Activated CD4-positive, alpha-beta T cell treated with anti-CD3 and anti-CD28 coated beads, Interleukin-2, amount 50 U/mL, for 24 hours (primary cell): Measurements from ENCODE around the gene PRLR.

Source experiments
- DNase-seq, 2 donors: peaks; one replicate each; pipeline ENCODE4 v3.0.0-alpha.2; 2020; ENCODE audit warnings: low read depth in 1 of 2, low spot score in 1 of 2

PRLR gene

GRCh38 chr5:35162848-35163709 is 67.2 kb downstream of the PRLR start:
- DNase-seq = no peak

- no peak for DNase-seq
Measured at GRCh38 chr5:35161652-35162273, 68.5 kb downstream of the PRLR start.

DNA sequence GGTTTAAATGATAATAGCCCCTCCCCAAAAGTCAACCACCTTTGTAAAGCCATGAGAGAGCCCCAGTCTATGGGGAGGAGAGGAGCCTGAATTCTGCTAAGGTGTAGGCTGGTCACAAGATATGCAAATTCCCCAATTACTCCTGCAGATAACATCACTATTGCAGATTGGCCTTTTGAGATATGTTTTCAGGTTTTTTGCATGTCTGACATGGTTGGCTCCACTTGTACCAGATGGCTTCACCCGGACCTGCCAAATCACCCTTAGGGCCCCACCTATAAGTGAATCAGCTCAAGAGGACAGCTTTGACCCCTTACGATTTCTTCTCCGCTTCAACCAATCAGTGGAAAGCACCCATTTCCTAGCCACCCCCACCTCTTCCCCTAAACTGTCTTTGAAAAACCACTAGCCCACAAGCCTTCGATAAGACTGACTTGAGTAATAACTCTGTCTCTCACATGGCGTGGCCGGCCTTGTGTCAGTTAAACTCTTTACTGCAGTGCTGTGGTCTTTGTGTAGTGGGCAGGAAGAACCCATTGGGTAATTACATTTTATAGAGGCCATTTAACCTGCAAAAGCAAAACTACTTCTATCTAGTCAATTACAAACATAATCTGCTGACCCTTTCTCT is 69.7 kb downstream of the PRLR start:
- no peak for DNase-seq

GRCh38 chr5:35159370-35159742 is 70.9 kb downstream of the PRLR start:
- no peak for DNase-seq

DNA sequence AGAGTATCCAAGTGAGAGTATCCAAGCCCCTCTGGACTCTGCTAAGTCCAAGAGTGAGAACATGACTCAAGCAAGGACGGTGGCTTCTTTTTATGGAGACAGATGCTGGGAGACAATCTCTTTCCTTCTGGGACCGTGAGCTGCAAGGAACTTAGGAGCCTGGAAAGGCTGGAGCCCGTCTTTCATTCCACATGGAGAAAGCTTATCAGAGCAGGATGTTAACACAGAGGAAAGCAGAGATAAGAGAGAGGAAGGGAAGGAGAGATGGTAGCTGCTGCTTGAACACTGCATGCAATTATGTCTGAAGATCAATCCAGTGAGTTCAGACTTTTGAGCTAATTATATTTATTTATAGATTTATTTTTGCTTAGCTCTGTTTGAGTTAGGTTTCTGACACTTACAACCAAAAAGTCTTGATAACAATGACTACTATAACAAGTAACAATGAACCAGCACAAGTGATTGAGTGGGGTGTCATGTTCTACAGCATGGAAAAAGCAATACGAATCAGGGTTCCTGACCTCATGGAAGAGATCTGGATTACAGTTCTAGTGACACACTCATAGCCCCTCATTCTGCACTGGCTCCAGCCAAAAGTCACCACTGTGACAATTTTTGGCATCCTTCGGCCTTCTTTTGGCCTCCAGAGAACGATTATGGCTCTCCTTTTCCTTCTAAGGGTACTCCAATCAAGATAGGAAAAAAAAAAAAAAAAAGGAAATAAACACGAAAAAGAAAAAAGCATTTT is 71.5 kb downstream of the PRLR start:
- DNase-seq = no peak

DNA sequence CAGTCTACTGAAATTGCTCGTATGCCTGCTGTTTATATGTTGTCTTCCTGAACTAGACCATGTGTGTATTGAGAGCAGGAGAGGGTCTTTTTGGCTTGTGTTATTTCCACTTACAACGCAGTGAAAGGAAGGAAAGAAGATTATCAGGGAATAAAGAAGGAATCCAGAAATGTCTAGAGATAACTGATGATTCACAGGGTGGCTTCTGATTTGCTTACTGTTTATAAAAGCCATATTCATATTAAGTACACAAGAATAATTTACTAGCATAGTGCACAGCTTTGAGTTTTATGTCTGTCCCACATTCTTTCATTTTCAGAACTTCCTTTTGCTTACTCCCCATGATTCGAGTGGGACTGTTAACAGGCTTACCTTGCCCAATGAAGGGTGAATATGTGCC is 72.1 kb downstream of the PRLR start:
- no peak for DNase-seq

DNA sequence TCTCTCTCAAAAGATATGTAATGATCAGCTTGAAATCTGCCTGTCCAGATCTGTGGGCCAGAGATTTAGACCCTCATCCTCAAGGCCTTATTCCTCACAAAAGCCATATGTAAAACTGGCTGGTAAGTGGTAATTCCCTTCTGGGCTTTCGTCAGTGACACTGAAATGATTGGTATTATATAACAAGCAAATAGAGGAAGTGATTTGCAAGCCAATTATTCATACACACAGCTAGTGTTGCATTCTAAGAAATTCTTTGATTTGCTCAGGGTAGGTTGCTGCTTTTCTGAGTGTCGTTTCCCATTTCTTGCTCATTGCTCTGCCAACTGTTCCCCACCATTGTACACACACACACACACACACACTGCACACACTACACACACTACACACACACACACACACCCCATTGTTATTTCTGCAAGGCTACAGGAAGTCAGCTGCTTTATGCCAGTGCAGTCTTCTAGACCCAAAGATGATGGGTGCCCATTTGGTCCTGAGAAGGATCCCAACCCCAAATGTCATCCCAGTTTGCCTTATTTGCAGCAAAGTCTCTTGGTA is 76.8 kb downstream of the PRLR start:
- no peak for DNase-seq

GRCh38 chr5:35152733-35153132 is 77.6 kb downstream of the PRLR start:
- no peak for DNase-seq

- DNase-seq = no peak
Measured at GRCh38 chr5:35151146-35151920, 79.0 kb downstream of the PRLR start.

- no peak for DNase-seq
Measured at GRCh38 chr5:35149041-35149440, 81.2 kb downstream of the PRLR start.

DNA sequence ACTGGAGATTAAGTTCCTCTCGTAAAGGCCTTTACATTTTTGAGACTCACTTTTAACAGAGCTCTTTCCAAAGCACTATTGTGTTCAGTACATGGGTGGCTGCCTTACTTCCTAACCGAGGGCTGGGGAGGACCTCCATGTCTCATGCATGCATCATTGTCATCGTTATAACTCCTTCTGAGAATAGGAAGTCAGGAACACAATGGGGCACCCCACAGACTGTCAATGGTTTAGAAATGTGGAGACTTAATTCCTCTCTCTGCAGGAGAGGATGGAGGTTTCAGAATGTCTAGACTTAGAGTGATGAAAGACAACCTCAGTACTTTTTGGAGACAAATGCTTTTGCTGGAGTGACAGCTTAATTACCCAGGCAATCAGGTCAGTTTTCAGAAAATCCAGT is 83.9 kb downstream of the PRLR start:
- no peak for DNase-seq

DNA sequence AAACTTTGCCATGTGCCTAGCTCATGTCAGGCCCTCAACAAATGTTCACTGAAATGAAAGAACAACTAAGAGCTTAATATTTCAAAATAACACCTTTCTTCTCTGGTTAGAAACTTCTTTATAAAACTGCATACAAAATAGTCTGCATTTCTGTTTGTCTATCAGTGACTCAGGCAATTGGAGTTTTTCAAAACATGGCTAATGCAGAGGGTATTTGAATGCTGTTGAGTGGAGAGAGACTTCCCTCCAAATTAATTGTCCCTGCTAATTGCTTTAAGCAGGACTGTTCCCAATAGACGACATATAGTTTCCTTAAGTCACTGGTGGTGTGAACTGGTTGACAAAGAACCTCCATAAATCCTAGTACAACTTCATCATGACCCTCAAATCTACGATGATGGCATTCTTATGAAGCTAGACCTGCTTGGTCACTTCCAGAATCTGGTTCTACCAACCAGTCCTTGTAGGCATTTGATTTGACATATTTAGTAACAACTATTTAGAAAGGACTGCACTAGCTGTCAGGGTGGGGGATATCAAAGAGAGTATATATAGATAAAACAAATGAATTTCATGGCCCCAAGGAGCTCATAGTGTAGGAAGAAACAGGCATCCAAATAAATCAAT is 84.5 kb downstream of the PRLR start:
- DNase-seq = no peak

DNA sequence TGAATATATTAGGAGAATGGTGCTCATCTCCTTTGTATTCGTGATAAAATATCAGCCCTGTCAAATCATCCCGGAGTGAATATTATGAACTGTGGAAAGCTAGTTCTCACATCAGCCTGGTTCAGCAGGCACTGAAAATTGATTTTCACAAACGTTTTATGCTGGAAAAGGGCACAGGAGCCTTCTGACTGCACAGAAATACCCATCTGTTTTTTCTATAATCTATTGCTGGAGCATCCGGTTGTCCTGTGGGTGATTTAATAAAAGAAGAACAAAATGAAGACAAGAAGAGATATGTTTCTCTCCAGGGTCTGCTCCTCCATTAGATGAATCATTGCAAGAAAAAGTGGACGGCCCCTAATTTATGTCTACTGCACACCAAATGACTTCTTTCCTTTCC is 85.3 kb downstream of the PRLR start:
- DNase-seq = no peak

DNA sequence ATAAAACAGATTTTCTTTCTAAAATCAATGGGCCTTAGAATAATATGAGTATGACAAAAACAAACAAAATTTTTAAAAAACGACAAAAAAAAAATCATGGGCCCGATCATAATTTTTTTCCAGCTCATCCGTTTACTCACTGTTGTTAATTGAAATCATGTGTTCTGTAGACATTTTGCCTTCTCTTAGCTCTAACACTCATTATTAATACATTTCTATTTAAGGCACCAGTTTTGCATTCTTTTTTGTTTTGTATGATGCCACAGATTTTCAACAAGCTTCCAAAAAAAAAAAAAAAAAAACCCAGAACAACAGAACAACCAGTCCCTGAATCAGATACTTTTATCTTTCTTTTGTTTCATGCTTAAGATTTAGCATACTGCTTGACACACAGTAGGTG is 86.4 kb downstream of the PRLR start:
- no peak for DNase-seq

DNA sequence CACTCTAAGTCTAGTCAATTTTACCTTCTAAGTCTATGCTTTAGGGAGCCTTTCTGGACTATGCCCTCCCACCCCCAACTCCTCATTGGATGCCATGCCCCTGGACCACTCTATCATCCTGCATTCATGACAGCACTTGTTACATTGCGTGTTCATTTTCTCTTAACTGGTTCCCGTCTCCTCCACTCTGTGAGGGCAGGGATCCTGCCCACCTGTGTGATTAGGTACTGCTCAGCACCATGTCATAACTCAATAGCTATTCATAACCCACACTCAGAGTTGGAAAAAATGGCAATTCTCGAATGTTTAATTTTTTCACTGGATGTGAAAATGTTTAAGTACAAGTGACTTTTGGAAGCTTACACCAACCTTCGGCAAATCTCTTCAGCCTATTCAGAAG is 88.5 kb downstream of the PRLR start:
- no peak for DNase-seq

GRCh38 chr5:35138232-35138631 is 92.1 kb downstream of the PRLR start:
- DNase-seq = no peak

- DNase-seq = no peak
Measured at GRCh38 chr5:35136386-35136785, 93.9 kb downstream of the PRLR start.

- no peak for DNase-seq
Measured at GRCh38 chr5:35135239-35135700, 95.0 kb downstream of the PRLR start.

DNA sequence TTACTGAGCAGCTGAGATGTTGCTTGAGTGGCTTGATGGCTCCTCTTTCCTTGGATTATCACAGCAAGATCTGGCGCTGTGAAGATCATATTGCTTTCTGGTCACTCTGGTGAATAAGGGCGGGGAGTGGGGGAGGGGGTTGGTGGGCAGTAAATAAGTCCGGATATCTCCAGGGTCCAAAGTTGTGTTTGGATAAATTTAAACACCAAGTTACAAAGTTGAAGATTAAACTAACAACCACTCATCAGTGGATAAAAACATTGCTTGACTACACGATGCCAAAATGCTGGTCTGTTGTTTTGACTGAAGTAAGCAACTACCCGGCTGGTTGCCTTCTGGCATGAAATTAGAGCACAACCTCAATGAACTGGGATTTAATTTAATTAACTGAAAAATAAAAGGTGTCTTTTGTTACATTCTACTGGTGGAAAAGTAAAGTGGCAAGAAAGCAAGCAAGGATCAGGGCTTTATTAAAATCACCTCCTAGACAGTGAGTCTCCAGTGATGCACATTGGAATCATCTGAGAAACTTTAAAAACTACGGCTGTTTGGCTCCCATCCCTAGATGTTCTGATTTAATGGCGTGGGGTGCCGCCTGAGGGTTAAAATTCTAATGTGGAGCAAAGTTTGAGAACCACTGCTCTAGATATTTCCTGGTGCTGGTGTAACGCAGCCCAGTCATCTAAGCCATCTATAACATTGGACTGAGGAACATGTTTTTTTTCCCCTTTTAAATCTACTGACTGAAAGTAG is 95.8 kb downstream of the PRLR start:
- DNase-seq = no peak
